ENCODE measurements around the gene ZC3H12D. TPM values are rescaled to one million over a fixed set of nuclear protein-coding genes. Genes with fewer than 3 reads are reported as not detected.

ZC3H12D gene
- polyA plus RNA-seq, 1 of the 3 experiments (the other 2 are of a cell fraction) = 0.03 TPM

DNA sequence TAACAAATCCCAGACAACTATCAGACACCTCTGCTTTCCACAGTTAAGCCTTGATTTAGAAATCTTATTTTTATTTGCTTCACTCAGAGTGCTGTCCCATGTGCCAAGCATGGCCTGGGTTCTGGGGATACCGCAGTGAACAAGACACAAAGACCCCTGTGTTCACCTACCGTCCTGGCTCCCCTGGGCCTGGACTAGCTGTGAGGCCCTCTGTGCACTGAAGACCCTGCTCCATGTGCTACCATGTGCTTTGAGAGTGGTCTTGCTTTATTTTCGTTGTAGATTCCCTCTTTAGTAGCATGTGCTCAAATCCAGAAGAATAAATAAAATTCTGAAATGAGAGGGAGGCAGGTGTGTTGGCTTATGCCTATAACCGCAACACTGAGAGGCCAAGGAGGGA lies 62.2 kb downstream of the ZC3H12D start:
- Histone ChIP-seq H3F3A (replicated peaks; ENCODE audit: insufficient read depth) (no peaks in the 10 kb centered on the region), H3K4me1 (ENCODE audit: control insufficient read depth in 1 of 2, insufficient read depth in 2 of 2, low read depth in 1 of 2, low read length in 1 of 2) (no peaks in the 10 kb centered on the region), H4K20me1 (ENCODE audit: insufficient read depth) (no peaks in the 10 kb centered on the region), H3K27me3 (ENCODE audit: insufficient read depth) (no peaks in the 10 kb centered on the region), H3K9me2 (no peaks in the 10 kb centered on the region), H3K79me2 (ENCODE audit: insufficient read depth) (no peaks in the 10 kb centered on the region), H2AFZ (ENCODE audit: low read depth) (no peak overlapping the region), H3K27ac (ENCODE audit: low read depth in 2 of 2, low read length in 1 of 2) (no peak overlapping the region), H3K9ac (no peak overlapping the region), H3K4me2 (no peak overlapping the region), H3K36me3 (replicated peaks in 1 of 2; ENCODE audit: control insufficient read depth in 1 of 2, insufficient read depth in 2 of 2, low read length in 1 of 2) (no peaks in the 10 kb centered on the region), H3K9me3 (no peaks in the 10 kb centered on the region), H3K4me3 (ENCODE audit: low read depth in 2 of 2, low read length in 1 of 2) (no peak overlapping the region)
- TF ChIP-seq TCF12 (IDR thresholded peaks at IDR 0.05) (no peak), NRF1 (IDR thresholded peaks at IDR 0.05; ENCODE audit: low read depth, low read length) (no peak)
- DNase-seq = no peak
- POLR2A ChIA-PET = no interaction called here
- 78% methylated on average over 4 of the region's 4 CpGs for WGBS (ENCODE audit: low lambda C conversion rate)
- CTCF ChIA-PET = interaction anchor here (6.1 kb wide), 1 partner anchor 9 kb away, joined by 41 read pairs; no protein-coding TSS in a partner anchor

DNA sequence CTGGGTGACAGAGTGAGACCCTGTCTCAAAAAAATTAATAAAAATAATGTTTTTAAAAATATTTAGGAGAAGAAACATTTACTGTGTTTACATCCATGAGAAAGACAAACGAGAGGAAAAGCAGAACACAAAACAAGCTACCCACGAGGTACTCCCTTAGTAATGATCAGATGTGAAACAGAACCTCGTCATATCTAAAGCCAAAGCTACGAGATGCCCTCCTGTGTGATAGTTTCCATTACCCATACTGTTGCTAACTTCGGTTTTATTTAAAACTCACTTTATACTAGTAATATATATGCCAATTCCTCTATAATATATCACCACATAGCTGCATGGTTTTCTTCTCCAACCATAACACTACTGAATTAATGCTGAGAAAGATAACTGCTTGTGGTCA lies 63.7 kb downstream of the ZC3H12D start:
- H3K27ac ChIP-seq (ENCODE audit: low read depth in 2 of 2, low read length in 1 of 2) = no peak overlapping the region
- TF ChIP-seq REST (IDR thresholded peaks at IDR 0.05; ENCODE audit: low read depth, low read length) (no peak), EZH2phosphoT487 (IDR thresholded peaks at IDR 0.05; ENCODE audit: borderline replicate concordance, low read depth) (no peak), RCOR1 (IDR thresholded peaks at IDR 0.05; ENCODE audit: low read length) (no peak), TCF12 (IDR thresholded peaks at IDR 0.05) (no peak), YY1 (IDR thresholded peaks at IDR 0.05; ENCODE audit: low read depth) (no peak), CTCF (IDR thresholded peaks at IDR 0.05) (no peak), POLR2AphosphoS5 (IDR thresholded peaks at IDR 0.05; ENCODE audit: low read depth, low read length) (no peak), RXRA (IDR thresholded peaks at IDR 0.05; ENCODE audit: borderline replicate concordance, low read depth) (no peak), SIN3A (IDR thresholded peaks at IDR 0.05; ENCODE audit: borderline replicate concordance, low read depth, low read length) (no peak), USF2 (IDR thresholded peaks at IDR 0.05; ENCODE audit: borderline replicate concordance, low read depth, low read length) (no peak), EP300 (IDR thresholded peaks at IDR 0.05; ENCODE audit: borderline replicate concordance in 1 of 2, low read depth in 1 of 2, low read length in 1 of 2) (no peak), FOXM1 (IDR thresholded peaks at IDR 0.05; ENCODE audit: low read depth) (no peak), GATA2 (CRISPR knock-in tag; IDR thresholded peaks at IDR 0.05) (no peak)
- TF ChIP-seq, protein P1, sequence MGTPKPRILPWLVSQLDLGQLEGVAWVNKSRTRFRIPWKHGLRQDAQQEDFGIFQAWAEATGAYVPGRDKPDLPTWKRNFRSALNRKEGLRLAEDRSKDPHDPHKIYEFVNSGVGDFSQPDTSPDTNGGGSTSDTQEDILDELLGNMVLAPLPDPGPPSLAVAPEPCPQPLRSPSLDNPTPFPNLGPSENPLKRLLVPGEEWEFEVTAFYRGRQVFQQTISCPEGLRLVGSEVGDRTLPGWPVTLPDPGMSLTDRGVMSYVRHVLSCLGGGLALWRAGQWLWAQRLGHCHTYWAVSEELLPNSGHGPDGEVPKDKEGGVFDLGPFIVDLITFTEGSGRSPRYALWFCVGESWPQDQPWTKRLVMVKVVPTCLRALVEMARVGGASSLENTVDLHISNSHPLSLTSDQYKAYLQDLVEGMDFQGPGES (IDR thresholded peaks at IDR 0.05; ENCODE audit: low read depth, low read length) = no peak
- H3K27me3 ChIP-seq (ENCODE audit: insufficient read depth) = no peaks in the 10 kb centered on the region
- CTCF ChIA-PET = interaction anchor here (0.8 to 6.1 kb wide), 4 partner anchors 8 to 392 kb away, joined by 3 to 41 read pairs (median 4); no protein-coding TSS in a partner anchor
- H3K9ac ChIP-seq = no peak overlapping the region
- H3K4me2 ChIP-seq = no peak overlapping the region
- no peak overlapping the region for H2AFZ ChIP-seq (ENCODE audit: low read depth)
- no peaks in the 10 kb centered on the region for H3K4me1 ChIP-seq (ENCODE audit: control insufficient read depth in 1 of 2, insufficient read depth in 2 of 2, low read depth in 1 of 2, low read length in 1 of 2)
- H3F3A ChIP-seq (replicated peaks; ENCODE audit: insufficient read depth) = no peaks in the 10 kb centered on the region
- no peak overlapping the region for H3K4me3 ChIP-seq (ENCODE audit: low read depth in 2 of 2, low read length in 1 of 2)
- H3K9me3 ChIP-seq = no peaks in the 10 kb centered on the region
- POLR2A ChIA-PET = no interaction called here
- H4K20me1 ChIP-seq (ENCODE audit: insufficient read depth) = no peaks in the 10 kb centered on the region
- DNase-seq = no peak
- H3K79me2 ChIP-seq (ENCODE audit: insufficient read depth) = no peaks in the 10 kb centered on the region
- WGBS (ENCODE audit: low lambda C conversion rate) = 63% methylated on average over 5 of the region's 5 CpGs
- H3K36me3 ChIP-seq (replicated peaks in 1 of 2; ENCODE audit: control insufficient read depth in 1 of 2, insufficient read depth in 2 of 2, low read length in 1 of 2) = no peaks in the 10 kb centered on the region
- H3K9me2 ChIP-seq = no peaks in the 10 kb centered on the region
